HG02588 (cell line): Measurements from ENCODE around the gene UBR3.
"Not testable (repeated sequence)": the region's sequence is repeated elsewhere in the genome, so short reads cannot be mapped to it uniquely, and the experiment has no call there.

Experiments used
- ATAC-seq: cut with Tn5 transposase; IDR thresholded peaks from one replicate; pipeline ENCODE4 v1.9.1; 2021; ENCODE audit warnings: mild to moderate bottlenecking, moderate library complexity; ENCODE audit not compliant: unreplicated experiment

UBR3 gene

GRCh38 chr2:169823996-169824372, 3.3 kb upstream of the UBR3 start:
- no peak for ATAC-seq

GRCh38 chr2:169824373-169825333, 2.6 kb upstream of the UBR3 start, which contains the start of gene METTL5:
Gene METTL5, minus strand, starts transcription at chr2:169824905. Its CDS starts 308 bp downstream, at chr2:169824597.
- peak; percentile 62 for ATAC-seq

- peak; percentile 23 for ATAC-seq
Measured at GRCh38 chr2:169828141-169828811, 1.0 kb downstream of the UBR3 start.

- no peak for ATAC-seq
Measured at GRCh38 chr2:169834401-169834800, 7.1 kb downstream of the UBR3 start.

- no peak for ATAC-seq
Measured at GRCh38 chr2:169838743-169839489, 11.7 kb downstream of the UBR3 start.

DNA sequence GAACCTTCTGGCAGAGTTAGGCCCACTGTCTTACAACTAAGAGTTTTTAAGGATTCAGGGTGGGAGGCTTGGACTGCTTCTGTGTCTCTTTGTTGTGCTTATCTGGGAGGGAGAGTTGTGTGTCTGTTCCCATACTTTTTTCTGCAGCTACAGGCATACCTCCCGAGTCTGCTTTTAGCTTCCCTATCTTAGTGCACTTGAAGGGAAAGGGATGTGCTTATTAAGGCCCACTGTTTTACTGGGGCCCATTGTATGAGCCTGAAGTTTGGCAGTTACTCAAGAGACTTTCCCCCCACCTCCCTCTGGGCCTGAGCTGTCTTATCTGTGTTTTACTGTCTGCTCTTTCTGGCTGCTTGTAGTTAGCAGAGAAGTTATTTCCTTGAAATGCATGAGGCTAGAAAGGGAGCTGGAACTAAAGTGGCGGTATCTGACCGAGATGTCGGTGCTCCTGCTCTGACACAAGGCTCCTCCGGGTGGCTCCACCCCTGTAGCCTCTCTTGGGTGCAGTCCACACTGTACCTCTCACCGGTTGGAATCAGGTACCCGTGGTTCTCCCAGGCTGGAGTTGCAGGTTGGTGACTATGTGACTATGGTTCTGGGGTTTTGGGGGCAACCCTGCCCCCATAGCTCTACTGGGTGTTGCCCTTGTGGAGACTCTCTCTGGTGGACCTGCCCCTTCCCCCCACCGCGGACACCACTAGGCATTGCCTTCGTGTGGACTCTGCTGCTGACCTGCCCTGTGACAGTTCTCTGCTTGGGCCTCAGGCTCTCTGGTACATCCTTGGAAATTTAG, 12.9 kb downstream of the UBR3 start:
- no peak for ATAC-seq

GRCh38 chr2:169840747-169841142, 13.5 kb downstream of the UBR3 start:
- ATAC-seq = no peak

- ATAC-seq = not testable (repeated sequence)
Measured at GRCh38 chr2:169841625-169842024, 14.4 kb downstream of the UBR3 start.

DNA sequence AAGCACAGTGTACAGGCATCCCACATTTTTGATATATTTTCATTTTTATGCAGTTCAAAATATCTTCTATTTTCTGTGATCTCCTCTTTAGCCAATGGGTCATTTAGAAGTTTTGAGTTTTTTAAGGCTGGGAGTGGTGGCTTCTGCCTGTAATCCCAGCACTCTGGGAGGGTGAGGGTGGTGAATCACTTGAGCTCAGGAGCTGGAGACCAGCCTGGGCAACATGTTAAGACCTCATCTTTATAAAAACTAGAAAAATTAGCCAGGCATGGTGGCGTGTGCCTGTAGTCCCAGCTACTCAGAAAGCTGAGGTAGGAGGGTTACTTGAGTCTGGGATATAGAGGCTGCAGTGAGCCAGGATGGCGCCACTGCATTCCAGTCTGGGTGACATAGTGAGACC, 17.8 kb downstream of the UBR3 start:
- no peak for ATAC-seq

DNA sequence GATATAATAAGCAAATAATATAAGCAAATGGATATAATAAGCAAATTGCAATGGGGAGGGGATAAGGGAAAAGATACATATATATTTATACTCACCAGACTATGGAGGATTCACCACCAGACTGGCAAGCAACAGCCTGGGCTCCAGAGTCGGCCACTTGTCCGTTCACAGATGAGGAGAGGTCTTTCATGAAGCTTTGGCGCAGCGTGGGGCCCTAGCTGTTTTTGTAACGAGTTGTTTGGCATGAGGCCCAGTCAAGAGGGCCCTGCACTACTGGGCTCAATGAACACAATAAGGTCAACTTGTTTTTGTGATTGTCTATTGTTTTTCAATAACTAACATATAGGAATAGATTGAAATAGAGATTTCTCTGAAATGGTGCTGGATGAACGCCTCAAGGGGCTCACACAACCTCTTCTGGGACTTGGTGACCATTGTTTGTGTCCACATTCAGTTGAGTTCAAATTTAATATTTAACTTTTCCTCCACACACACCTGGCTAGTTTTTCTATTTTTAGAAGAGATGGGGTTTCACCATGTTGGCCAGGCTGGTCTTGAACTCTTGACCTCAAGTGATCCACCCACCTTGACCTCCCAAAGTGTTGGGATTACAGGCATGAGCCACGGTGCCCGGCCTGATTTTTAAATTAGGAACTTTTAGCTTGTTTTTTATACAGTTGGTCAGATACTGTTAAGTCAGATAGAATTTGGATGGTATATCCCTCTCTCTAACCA, 21.9 kb downstream of the UBR3 start:
- ATAC-seq = not testable (repeated sequence)

- no peak for ATAC-seq
Measured at GRCh38 chr2:169849710-169850109, 22.5 kb downstream of the UBR3 start.

DNA sequence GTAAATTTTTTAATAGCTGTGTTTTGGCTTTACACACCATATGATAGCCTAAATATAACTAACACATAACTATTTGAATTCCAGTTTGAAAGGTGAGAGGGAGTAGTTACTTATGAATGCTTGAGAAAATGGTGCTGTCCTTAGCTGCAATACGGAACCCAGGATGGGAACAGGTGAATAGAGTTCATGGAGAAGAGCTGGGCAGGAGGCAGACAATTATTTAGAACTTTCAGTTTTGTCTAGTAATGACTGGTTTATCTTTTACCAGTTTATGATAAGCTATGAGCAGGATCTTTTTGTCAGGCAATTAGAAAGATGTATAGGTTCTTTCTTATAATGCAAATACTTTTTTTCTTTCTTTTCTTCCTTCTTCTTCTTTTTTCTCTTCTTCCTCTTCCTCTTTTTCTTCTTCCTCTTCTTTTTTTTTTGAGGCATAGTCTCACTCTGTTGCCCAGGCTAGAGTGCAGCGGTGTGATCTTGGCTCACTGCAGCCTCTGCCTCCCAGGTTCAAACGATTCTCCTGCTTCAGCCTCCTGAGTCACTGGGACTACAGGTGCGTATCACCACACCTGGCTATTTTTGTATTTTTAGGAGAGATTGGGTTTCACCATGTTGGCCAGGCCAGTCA, 25.9 kb downstream of the UBR3 start:
- no peak for ATAC-seq

- not testable (repeated sequence) for ATAC-seq
Measured at GRCh38 chr2:169855281-169856258, 28.3 kb downstream of the UBR3 start.

DNA sequence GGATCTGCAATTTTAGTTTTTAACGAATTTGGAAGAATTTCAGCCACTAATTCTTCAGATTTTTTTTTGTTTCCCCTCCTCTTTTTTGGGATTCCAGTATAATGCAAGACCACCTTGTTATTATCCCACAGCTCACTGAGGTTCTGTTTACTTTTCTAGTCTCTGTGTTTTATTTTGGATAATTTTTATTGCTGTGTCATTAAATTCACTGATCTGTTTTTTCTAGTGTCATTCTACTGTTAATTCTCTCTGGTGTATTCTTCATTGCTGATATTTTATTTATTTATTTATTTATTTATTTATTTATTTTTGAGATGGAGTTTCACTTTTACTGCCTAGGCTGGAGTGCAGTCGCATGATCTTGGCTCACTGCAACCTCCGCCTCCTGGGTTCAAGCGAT, 32.2 kb downstream of the UBR3 start:
- ATAC-seq = no peak

DNA sequence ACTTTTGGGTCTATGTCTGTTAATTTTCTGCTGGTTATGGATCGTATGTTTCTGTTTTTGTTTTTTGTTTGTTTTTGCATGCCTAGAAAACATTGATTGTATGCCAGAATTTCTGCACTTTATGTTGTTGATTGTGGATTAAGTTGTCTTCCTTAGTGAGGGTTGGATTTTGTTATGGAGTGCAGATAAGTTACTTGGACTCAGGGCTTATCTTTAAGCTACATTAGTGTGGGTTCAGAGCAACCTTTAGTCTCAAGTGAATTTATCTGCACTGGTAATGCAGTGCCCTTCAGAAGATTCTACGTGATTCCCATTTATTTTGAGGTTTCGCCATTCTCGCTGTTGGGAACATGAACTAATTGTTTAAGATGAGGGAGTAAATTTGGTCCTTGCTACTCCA, 32.9 kb downstream of the UBR3 start:
- ATAC-seq = no peak

DNA sequence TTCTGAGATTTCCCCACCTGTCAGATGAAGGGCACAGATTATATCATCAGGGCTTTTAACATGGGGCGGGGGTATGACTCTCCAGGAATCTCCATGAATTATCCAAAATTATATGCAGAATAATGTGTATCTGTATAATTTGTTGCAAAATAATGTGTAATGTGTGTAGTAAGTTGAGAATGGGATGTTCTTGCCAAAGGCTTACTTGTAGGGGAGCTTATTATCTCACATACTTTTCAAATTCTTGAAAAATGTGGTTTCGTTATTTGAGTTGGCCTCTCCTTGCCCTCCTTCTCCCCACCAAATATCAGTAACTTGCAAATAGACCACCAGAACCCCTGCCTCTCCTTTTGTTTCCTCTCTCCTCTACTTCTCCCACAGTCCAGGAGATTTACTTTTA, 35.6 kb downstream of the UBR3 start:
- no peak for ATAC-seq

DNA sequence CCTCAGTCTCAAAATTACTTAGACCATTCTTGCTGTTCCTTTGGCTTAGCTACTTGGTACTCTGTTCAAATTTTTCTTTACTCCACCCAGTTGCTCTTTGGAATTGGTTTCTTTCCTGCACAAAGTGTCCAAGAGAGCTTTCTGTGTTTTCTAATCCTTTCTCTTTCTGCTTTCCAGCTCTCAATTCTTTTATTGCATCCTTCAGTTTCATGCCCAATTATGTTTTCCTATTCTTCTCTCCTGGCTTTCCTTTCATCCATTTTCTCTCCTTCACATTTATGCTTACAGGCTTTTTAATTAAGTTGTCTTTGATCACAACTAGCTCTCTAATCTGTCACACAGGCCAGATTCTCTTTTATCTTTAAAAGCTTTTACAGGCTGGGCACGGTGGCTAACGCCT, 38.2 kb downstream of the UBR3 start:
- no peak for ATAC-seq

GRCh38 chr2:169866230-169866629, 39.0 kb downstream of the UBR3 start:
- ATAC-seq = not testable (repeated sequence)
